Right lobe of liver (tissue), 6 donors: ENCODE data around the gene FMN1. TPM values are rescaled to one million over a fixed set of nuclear protein-coding genes. Genes with fewer than 3 reads are reported as not detected.

ENCODE experiments used
- ATAC-seq, 4 donors: fragments of 200-7000 bp; cut with Tn5 transposase; one replicate each; pipeline ENCODE4 v1.9.1; 2020; ENCODE audit warnings: mild to moderate bottlenecking in 4 of 4, moderate library complexity in 4 of 4
- DNase-seq, 3 donors: peaks; one replicate each; pipeline ENCODE4 v3.0.0-alpha.2; 2020
- H3K27ac ChIP-seq, 3 donors: fragments of 200-600 bp; one replicate each; pipeline ENCODE4 v1.8.0; 2022
- H3K27me3 ChIP-seq, 2 donors: fragments of 200-600 bp; one replicate each; pipeline ENCODE4 v1.8.0; 2022
- H3K36me3 ChIP-seq, 4 donors: fragments of 200-600 bp; sonication (generic) in 1 of 4; one replicate each; pipeline versions ENCODE4 v1.5.1 to v1.8.0; 2017 to 2022; ENCODE audit warnings: control low read depth in 1 of 4
- H3K4me1 ChIP-seq, 4 donors: fragments of 200-600 bp; sonication (generic) in 1 of 4; one replicate each; pipeline versions ENCODE4 v1.5.1 to v1.8.0; 2017 to 2022; ENCODE audit warnings: control low read depth in 1 of 4
- H3K4me3 ChIP-seq, 3 donors: fragments of 200-600 bp; one replicate each; pipeline ENCODE4 v1.8.0; 2022
- H3K9me3 ChIP-seq, 4 donors: fragments of 200-600 bp; sonication (generic) in 1 of 4; one replicate each; pipeline versions ENCODE4 v1.5.1 to v1.8.0; 2017 to 2022; ENCODE audit warnings: control low read depth in 1 of 4
- CTCF ChIP-seq, 4 donors: fragments of 200-600 bp in 3 of 4; fragments of 450-650 bp in 1 of 4; IDR thresholded peaks; one replicate each; pipeline versions ENCODE4 v1.5.1 to v1.8.0; 2016 to 2022; ENCODE audit warnings: antibody characterized with exemption in 4 of 4, mild to moderate bottlenecking in 2 of 4
- POLR2A ChIP-seq: fragments of 450-650 bp; IDR thresholded peaks from one replicate; pipeline ENCODE4 v1.6.1; 2017; ENCODE audit warnings: antibody characterized with exemption, mild to moderate bottlenecking
- WGBS: methylation state at CpG from one replicate; pipeline ENCODE4 v1.1.6; 2018; ENCODE audit warnings: low coverage, low lambda C conversion rate; ENCODE audit not compliant: insufficient coverage; ENCODE audit errors: missing lambda C conversion rate; 5-methylcytosine and 5-hydroxymethylcytosine counted together
- intact Hi-C, 2 donors: fragments of 100-400 bp; cut with DNase I; formaldehyde crosslinking; loops; one replicate each; pipeline versions ENCODE4 v1.11.2 to v1.14.1; 2022
- total RNA-seq, 6 experiments: library from RNA; depleted of rRNA in 2 of 6; stranded (reverse); fragments of >200 nt in 2 of 6; fragmentation: NEBNext Ultra II Directional in 3 of 6; extraction: Animal tissue kit (Norgen Biotek cat#: 25700) in 3 of 6; gene quantifications; one replicate each; pipeline versions ENCODE4 v1.1.0 to v1.2.4, GENCODE V29; 2016 to 2023
- donor health status: DM: no; HTN: yes; CAD: no.
- donor health status: DM: no; HTN: no; CAD: no.
- donor health status: DM: no; HTN: no; CAD: no.
- donor health status: DM: no; HTN: yes; CAD: no.
- donor health status: DM: no; HTN: yes; CAD: no.

Gene FMN1
- total RNA-seq, 6 experiments from 2014 or later = 1.1 to 6.8 (median 3.1) TPM

- intact Hi-C loops = no loop called here
- ATAC-seq = no peak
Measured at GRCh38 chr15:32905481-32905880, 289.0 kb downstream of the FMN1 start.

GRCh38 chr15:32904448-32904847, 290.1 kb downstream of the FMN1 start:
- no peaks in the 10 kb centered on the region for H3K9me3 ChIP-seq
- no peak for DNase-seq
- intact Hi-C loops = no loop called here
- no peak overlapping the region for H3K27ac ChIP-seq
- no CpG with 5 or more reads among the region's 2 CpGs for WGBS
- ATAC-seq = no peak
- H3K4me1 ChIP-seq = no peaks in the 10 kb centered on the region
- no peaks in the 10 kb centered on the region for H3K36me3 ChIP-seq
- H3K27me3 ChIP-seq = no peaks in the 10 kb centered on the region
- H3K4me3 ChIP-seq = no peak overlapping the region
- TF ChIP-seq POLR2A (no peak), CTCF (IDR thresholded peaks at IDR 0.05) (no peak)

More at GRCh38 chr15:32905481-32905880, 289.0 kb downstream of the FMN1 start:
- Histone ChIP-seq H3K27me3 (no peaks in the 10 kb centered on the region), H3K4me3 (no peak overlapping the region), H3K4me1 (no peaks in the 10 kb centered on the region), H3K36me3 (peaks cover 0 to 2% (median 0%) of the 10 kb centered on the region in 4 donors), H3K27ac (no peak overlapping the region), H3K9me3 (no peaks in the 10 kb centered on the region)
- TF ChIP-seq POLR2A (no peak), CTCF (IDR thresholded peaks at IDR 0.05) (no peak)
- 59% methylated on average over 3 of the region's 4 CpGs for WGBS
- no peak for DNase-seq

GRCh38 chr15:32903591-32904290, 290.8 kb downstream of the FMN1 start:
- WGBS = 64% methylated on average over 10 of the region's 10 CpGs
- ATAC-seq (no peak), DNase-seq (no peak)
- Histone ChIP-seq H3K36me3 (no peaks in the 10 kb centered on the region), H3K27ac (no peak overlapping the region), H3K4me3 (no peak overlapping the region), H3K9me3 (no peaks in the 10 kb centered on the region), H3K27me3 (no peaks in the 10 kb centered on the region), H3K4me1 (no peaks in the 10 kb centered on the region)
- intact Hi-C loops = no loop called here
- no peak for TF ChIP-seq POLR2A
- TF ChIP-seq CTCF (IDR thresholded peaks at IDR 0.05) = no peak

- H3K27ac ChIP-seq = no peak overlapping the region
- no peak overlapping the region for H3K4me3 ChIP-seq
- H3K36me3 ChIP-seq = no peaks in the 10 kb centered on the region
- H3K27me3 ChIP-seq = no peaks in the 10 kb centered on the region
- intact Hi-C loops = no loop called here
- ATAC-seq (no peak), DNase-seq (no peak)
- WGBS = 32% methylated on average over 3 of the region's 3 CpGs
- no peaks in the 10 kb centered on the region for H3K4me1 ChIP-seq
- H3K9me3 ChIP-seq = no peaks in the 10 kb centered on the region
- TF ChIP-seq CTCF (IDR thresholded peaks at IDR 0.05) (no peak), POLR2A (no peak)
Measured at GRCh38 chr15:32901995-32902394, 292.5 kb downstream of the FMN1 start.
